GM11168 (cell line): ENCODE measurements around the gene TMEM129.
"Not testable (repeated sequence)": the region's sequence is repeated elsewhere in the genome, so short reads cannot be mapped to it uniquely, and the experiment has no call there.

ENCODE experiments used
- in situ Hi-C: fragments of 300-500 bp; cut with MboI; formaldehyde crosslinking; loops from one replicate; pipeline ENCODE4 v1.12.0; 2022; ENCODE audit warnings: low sequenced_read_pairs; ENCODE audit not compliant: unreplicated experiment

The TMEM129 gene

DNA sequence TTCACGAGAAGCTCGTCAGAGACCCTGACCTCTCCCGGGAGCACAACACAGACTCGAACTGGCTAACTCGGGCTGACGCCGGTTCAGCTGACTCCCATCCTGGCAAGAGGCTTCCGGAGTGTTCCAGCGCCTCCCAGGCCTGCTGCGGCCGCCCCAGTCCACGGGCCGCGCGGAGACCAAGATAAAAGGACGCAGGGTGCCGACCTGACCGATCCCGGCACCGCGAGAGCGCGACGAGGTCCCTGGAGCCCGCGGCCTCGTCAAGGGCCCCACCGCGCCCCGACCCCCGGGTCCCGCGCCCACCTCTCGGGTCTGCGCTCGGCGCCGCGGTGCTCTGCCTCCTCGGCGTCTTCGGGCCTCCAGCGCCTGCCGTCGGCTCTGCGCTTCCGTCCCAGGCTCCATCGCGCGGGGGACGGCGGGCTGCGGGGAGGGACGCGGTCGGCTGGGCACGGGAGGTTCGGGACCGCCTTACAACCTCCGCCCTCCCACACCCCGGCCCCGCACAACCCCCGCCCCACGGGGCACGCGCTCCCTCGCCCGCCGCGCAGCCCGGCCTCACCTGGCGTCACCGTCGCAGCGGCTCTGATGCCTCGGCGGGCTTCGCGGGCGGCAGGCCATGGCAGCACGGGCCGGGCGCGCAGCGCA is 9.4 kb downstream of the TMEM129 start:
- in situ Hi-C loops = no loop called here

DNA sequence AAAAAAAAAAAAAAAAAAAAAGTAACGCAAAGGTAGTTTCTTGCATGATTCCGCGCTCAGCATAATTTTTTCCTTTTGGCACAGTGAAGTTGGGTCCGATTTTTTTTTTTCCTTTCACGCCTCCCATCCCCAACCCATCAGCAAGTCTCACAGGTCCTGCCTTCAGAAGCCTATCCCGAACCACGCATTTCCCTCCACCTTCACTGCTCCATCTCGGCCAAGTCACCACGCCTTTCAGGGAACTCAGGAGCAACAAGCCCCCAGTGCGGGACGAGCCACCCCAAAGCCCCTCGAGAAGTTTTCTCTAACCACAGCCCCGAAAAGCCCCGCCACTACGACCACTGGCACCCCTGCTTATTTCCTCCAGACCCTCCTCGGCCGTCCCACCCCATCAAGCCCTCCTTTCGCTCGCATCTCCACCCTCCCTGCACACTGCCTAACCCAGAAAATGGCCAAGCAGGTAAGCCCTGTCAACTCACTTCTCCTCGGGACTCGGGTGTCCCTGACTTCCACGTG is 10.0 kb downstream of the TMEM129 start:
- in situ Hi-C loops = no loop called here

- in situ Hi-C loops = no loop called here
These were observed 12.5 kb downstream of the TMEM129 start for GRCh38 chr4:1708581-1708980.

GRCh38 chr4:1706358-1706757 is 14.8 kb downstream of the TMEM129 start:
- in situ Hi-C loops = no loop called here

GRCh38 chr4:1705732-1706131 is 15.4 kb downstream of the TMEM129 start:
- in situ Hi-C loops = no loop called here

- in situ Hi-C loops = no loop called here
These were observed 17.3 kb downstream of the TMEM129 start for GRCh38 chr4:1703867-1704266.

DNA sequence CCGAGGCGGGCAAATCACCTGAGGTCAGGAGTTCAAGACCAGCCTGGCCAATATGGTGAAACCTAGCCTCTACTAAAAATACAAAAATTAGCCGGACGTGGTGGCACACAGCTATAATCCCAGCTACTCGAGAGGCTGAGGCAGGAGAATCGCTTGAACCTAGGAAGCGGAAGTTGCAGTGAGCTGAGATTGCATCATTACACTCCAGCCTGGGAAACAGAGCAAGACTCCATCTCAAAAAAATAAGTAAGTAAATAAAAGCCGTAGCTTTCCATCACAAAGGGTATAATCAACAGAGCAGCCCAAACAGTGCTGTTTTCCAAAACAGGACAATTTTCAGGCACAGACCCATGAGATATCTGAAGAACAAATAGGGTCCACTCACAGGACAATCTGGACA is 19.5 kb downstream of the TMEM129 start:
- in situ Hi-C loops = not testable (repeated sequence)

- in situ Hi-C loops = no loop called here
These were observed 25.2 kb downstream of the TMEM129 start for GRCh38 chr4:1695913-1696312.

DNA sequence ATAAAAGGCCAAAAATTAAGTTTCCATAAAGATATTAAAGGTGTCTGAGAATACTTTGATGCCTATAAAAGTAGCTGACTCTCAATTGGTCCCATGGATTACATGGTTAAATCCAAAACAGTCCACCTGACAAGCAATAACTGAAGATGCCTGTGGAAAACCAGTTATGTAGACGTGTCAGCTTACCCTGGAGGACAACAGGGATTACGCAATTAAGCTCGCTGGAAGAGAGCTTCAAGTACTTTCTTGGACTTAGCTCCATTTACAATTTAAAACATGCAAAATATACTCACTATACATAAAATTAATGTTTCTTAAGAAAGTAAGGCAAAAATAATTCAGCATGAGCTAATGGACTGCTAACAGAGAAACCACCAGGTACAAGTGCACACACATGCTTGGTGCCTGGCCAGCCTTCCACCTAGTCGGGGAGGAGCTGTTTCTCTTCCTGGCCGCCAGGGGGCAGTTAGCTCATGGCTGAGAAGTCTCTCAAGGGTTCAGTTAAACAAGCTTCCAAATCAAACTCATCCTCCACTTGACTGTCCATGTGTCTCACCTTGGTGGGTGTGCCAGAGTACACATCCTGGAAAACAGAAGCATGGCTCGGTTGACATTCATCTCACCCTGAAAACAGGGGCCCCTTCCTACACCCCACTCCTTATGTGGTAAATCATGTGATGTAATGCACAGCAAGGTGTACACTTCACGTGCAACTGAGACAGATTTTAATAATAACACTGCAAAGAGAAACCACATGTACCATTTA is 27.8 kb downstream of the TMEM129 start:
- in situ Hi-C loops = no loop called here

GRCh38 chr4:1691737-1692373 is 29.3 kb downstream of the TMEM129 start:
- in situ Hi-C loops = no loop called here

GRCh38 chr4:1690698-1691097 is 30.4 kb downstream of the TMEM129 start:
- in situ Hi-C loops = no loop called here

GRCh38 chr4:1686440-1687036 is 34.6 kb downstream of the TMEM129 start:
- in situ Hi-C loops = no loop called here

- in situ Hi-C loops = no loop called here
These were observed 35.6 kb downstream of the TMEM129 start for GRCh38 chr4:1685235-1686150.

- in situ Hi-C loops = no loop called here
These were observed 36.5 kb downstream of the TMEM129 start for GRCh38 chr4:1684506-1685234.

GRCh38 chr4:1683736-1684505 is 37.2 kb downstream of the TMEM129 start, which contains the start of gene FAM53A:
Gene FAM53A (minus strand): TSS chr4:1684313. CDS start chr4:1668741, 15,572 bp downstream.
- in situ Hi-C loops = no loop called here

DNA sequence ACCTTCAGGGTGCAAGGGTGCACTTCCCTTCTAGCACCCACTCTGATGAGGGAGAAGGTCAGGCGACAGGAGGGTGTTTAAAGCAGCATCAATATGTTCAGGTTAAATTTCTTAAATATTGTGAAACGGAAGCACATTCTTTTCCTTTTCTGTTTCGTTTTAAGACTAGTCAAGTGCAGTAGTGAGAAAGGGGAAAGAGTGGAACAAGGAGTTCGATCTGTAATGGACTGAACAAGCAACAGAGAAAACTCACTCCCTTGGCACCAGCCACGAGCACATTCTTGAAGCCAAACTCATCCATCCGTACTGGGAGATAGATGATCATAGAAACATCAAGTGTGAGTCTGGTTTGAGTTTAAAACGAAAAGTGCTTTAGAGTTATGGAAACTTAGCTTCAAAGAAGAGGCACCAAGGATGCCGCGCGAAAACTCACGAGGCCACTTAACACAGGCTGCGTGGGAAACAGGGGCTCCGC is 37.8 kb downstream of the TMEM129 start:
- in situ Hi-C loops = no loop called here

GRCh38 chr4:1682860-1683259 is 38.3 kb downstream of the TMEM129 start:
- in situ Hi-C loops = no loop called here

DNA sequence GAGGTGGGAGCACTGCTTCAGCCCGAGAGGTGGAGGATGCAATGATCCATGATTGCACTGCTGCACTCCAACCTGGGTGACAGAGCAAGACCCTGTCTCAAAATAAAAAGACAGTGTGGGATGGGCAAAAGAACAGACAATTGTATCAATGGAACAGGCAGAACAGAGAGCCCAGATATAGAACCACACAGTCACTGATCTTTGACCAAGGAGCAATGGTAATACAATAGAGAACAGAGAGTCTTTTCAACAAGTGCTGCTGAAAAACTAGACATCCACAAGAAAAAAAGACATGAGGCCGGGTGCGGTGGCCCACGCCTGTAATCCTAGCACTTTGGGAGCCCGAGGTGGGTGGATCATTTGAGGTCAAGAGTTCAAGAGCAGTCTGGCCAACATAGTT is 42.9 kb downstream of the TMEM129 start:
- in situ Hi-C loops = no loop called here
